Type B pancreatic cell (in vitro differentiated cells): ENCODE results near the gene GSTP1. TPM values are rescaled to one million over a fixed set of nuclear protein-coding genes. Genes with fewer than 3 reads are reported as not detected.
A peak's percentile ranks its signal among the peaks of the same experiment; 100 is the strongest.

Source experiments
- DNase-seq: peaks from one replicate; pipeline ENCODE4 v3.0.0; 2021; ENCODE audit warnings: mixed read lengths; ENCODE audit not compliant: unreplicated experiment; ENCODE audit errors: extremely low spot score
- H3K27ac Mint-ChIP-seq: 2 replicates; pipeline ENCODE4 v1.8.0; 2021; ENCODE audit warnings: mild to moderate bottlenecking, mixed read lengths
- H3K27me3 Mint-ChIP-seq: 2 replicates; pipeline ENCODE4 v1.8.0; 2021; ENCODE audit warnings: mixed read lengths
- H3K36me3 Mint-ChIP-seq: 2 replicates; pipeline ENCODE4 v1.8.0; 2021; ENCODE audit warnings: mixed read lengths
- H3K4me1 Mint-ChIP-seq: one replicate; pipeline ENCODE4 v1.8.0; 2021; ENCODE audit warnings: mixed read lengths; ENCODE audit not compliant: unreplicated experiment
- H3K4me3 Mint-ChIP-seq: 2 replicates; pipeline ENCODE4 v1.8.0; 2021; ENCODE audit warnings: mild to moderate bottlenecking, mixed read lengths
- H3K9me3 Mint-ChIP-seq: 2 replicates; pipeline ENCODE4 v1.8.0; 2021; ENCODE audit warnings: mixed read lengths
- total RNA-seq: library from RNA; stranded (reverse); gene quantifications from 2 replicates; pipeline ENCODE4 v1.2.1, GENCODE V29; 2021; ENCODE audit warnings: low replicate concordance
- TF ChIP-seq, protein P1 (sequence below): fragments of 200-600 bp; sonication (generic); conservative IDR thresholded peaks from 2 replicates; pipeline ENCODE4 v1.5.0; 2021; ENCODE audit warnings: antibody characterized with exemption, mild to moderate bottlenecking

The GSTP1 gene
- total RNA-seq, 1 donor from 2014 or later: 1,009 TPM

DNA sequence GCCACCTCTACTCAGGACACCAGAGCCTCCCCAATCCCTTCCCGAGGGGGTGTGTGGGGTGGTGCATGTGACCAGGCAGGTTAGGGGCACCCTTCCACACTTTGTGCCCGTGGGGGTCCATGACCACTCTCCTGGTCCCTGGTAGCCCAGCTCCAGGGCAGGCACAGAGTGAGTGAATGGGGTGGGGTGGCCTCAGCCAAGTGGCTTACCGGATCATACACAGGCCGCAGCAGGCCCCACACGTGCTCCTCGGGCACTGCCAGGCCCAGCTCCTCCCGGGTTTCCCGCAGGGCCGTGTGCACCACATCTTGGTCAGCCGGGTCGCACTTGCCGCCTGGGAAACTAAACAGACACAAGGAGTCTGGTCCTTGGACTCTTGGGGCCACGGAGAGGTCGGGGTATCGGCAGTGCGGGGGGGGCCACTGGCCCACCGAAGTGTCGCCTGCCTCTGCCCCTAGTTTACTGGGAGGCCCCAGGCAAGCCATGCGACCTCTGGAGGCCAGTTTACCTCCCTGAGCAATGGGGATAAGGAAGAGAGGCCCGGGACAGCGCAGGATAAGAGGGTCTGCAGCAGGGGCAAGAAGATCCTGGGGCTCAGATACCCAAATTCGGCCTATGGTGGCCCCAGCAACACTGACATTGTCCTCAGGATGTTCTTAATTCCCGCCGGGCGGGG is 45.2 kb downstream of the GSTP1 start:
- peak overlapping the region; percentile 41 for H3K27ac Mint-ChIP-seq
- no peaks in the 10 kb centered on the region for H3K9me3 Mint-ChIP-seq
- peak overlapping the region; percentile 71 for H3K4me3 Mint-ChIP-seq
- no peak for DNase-seq
- no peaks in the 10 kb centered on the region for H3K4me1 Mint-ChIP-seq
- H3K27me3 Mint-ChIP-seq: peaks cover 2% of the 10 kb centered on the region
- no peaks in the 10 kb centered on the region for H3K36me3 Mint-ChIP-seq
- TF ChIP-seq, protein P1, sequence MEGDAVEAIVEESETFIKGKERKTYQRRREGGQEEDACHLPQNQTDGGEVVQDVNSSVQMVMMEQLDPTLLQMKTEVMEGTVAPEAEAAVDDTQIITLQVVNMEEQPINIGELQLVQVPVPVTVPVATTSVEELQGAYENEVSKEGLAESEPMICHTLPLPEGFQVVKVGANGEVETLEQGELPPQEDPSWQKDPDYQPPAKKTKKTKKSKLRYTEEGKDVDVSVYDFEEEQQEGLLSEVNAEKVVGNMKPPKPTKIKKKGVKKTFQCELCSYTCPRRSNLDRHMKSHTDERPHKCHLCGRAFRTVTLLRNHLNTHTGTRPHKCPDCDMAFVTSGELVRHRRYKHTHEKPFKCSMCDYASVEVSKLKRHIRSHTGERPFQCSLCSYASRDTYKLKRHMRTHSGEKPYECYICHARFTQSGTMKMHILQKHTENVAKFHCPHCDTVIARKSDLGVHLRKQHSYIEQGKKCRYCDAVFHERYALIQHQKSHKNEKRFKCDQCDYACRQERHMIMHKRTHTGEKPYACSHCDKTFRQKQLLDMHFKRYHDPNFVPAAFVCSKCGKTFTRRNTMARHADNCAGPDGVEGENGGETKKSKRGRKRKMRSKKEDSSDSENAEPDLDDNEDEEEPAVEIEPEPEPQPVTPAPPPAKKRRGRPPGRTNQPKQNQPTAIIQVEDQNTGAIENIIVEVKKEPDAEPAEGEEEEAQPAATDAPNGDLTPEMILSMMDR: no peak

DNA sequence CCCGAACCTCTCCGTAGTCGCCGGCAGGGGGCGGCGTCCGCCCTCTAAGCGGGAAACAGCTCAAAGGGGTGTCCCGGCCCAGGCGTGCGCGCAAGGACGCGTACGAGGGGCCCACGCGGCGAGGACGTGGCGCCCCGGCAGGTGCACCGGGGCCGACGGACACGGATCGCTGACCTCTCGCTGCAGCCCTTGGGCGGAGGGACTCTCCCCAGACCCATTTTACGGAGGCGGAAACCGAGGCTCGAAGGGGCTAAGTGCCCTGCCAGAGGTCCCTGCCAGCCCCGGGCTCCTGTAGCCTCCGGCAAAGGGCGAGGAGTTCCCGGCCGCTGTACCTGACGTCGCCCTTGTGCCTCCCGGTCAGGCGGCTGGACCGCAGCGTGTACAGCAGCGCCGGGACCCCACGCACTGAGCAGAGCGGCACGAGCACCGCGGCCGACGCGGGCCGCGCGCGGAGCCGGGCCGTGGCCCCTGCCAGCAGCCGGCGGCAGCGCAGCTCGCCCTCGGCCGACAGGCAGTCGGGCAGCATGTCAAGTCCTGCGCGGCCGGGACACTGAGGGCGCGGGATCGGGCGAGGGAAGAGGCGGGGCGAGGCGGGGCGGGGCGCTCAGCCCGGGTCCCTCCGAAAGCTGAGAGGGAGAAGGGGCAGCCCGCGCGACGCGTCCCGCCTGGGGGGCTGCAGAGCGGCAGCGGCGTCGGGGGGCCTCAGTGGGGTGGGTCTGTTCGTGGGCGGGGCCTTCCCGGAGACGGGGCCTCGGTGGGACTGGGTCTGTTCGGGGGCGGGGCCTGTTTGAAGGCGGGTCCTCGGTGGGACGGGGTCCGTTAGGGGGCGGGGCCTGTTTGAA is 46.0 kb downstream of the GSTP1 start, which contains the start of gene NUDT8:
NUDT8 (minus strand) TSS at position 552 of the 842 bp plus-strand sequence; CDS start at position 526, 26 bp downstream.
- TF ChIP-seq, protein P1: peak; percentile 96
- no peaks in the 10 kb centered on the region for H3K9me3 Mint-ChIP-seq
- H3K4me3 Mint-ChIP-seq: peak within 1 kb of the TSS; percentile 89

DNA sequence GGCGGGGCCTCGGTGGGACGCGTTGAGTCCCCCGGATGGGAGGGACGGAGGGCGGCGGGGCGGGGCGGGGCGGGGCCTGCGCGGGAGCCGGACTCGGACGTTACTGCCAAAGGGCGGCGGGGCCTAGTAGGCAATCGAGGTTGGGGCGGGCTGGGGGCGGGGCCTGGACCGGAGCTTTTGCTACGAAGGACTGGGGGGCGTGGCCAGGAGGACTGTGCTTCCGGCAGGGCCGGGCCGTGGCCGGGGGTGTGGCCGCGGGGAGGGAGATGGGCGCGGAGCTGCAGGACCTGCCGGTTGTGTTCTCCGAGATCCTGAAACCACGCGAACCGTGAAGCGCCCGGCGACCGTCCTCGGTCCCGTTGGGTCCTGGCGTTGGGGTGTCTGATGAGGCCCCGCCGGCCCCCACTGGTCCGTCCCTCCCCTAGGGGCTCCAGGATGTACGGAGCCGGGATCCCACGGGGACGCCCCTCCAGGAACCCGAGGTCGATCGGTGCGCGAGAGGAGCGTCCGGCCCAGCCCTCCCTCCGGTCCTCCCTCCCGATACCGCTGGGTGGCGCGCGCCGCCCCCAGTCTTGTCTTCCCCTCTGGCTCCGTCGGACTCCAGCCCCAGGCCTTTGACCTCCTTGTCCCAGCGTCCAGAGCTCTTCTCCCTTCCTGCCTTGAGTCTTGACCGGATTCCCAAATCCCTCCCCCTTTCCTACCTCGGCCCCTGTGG is 46.8 kb downstream of the GSTP1 start:
- peak; percentile 99 for DNase-seq
- H3K9me3 Mint-ChIP-seq: no peaks in the 10 kb centered on the region
- H3K4me1 Mint-ChIP-seq: no peaks in the 10 kb centered on the region
- TF ChIP-seq, protein P1: peak; percentile 86
- peak overlapping the region; percentile 89 for H3K27ac Mint-ChIP-seq
- no peaks in the 10 kb centered on the region for H3K36me3 Mint-ChIP-seq
- peak overlapping the region; percentile 89 for H3K4me3 Mint-ChIP-seq
- H3K27me3 Mint-ChIP-seq: no peaks in the 10 kb centered on the region

More for the DNA sequence above, 46.0 kb downstream of the GSTP1 start, which contains the start of gene NUDT8:
- DNase-seq: no peak
- no peaks in the 10 kb centered on the region for H3K4me1 Mint-ChIP-seq
- peak within 1 kb of the TSS; percentile 89 for H3K27ac Mint-ChIP-seq
- no peaks in the 10 kb centered on the region for H3K27me3 Mint-ChIP-seq
- H3K36me3 Mint-ChIP-seq: no peaks in the 10 kb centered on the region

DNA sequence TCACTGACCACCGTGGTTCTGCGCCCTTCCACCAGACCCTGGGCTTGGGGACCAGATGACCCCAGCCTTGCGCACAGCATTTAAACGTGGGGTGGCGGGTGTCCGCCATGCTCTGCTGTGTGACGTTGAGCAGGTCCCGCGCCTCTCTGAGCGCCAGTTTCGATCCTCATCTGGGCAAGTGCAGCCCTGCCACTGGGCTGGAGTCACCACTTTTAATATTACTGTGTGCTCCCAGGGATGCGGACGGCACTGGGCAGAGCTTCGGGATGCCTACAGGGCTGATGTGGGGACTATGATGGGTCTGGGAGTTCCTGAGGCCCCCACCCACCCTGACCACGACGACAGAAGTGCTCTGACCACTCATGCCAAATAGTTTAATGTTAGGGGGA is 47.3 kb downstream of the GSTP1 start:
- no peak for DNase-seq
- Mint-ChIP-seq H3K27me3 (no peaks in the 10 kb centered on the region), H3K9me3 (no peaks in the 10 kb centered on the region), H3K36me3 (no peaks in the 10 kb centered on the region), H3K4me1 (no peaks in the 10 kb centered on the region), H3K4me3 (peak overlapping the region; percentile 89), H3K27ac (peak overlapping the region; percentile 89)
- TF ChIP-seq, protein P1: peak; percentile 12

DNA sequence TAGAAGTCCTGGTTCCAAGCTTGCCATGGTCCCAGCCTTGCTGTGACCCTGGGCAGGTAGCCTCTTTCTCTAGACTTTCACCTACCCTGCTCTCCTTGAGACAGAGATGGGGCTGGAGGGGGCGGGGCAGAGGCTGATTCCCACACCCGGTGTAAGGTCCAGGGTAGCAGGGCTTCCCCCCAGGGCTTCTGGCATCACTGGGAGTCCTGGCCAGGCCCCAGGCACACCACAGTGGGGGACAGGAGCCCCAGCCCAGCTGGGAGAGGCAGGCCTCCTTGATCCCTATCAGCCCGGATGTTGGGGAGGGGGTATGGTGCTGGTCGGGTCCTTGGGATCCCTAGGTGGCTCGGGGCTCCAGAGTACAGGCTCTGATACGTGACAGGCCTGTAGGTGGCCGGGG is 47.8 kb downstream of the GSTP1 start:
- Mint-ChIP-seq H3K4me1 (no peaks in the 10 kb centered on the region), H3K27ac (peak overlapping the region; percentile 89), H3K36me3 (no peaks in the 10 kb centered on the region), H3K4me3 (peak overlapping the region; percentile 89), H3K9me3 (no peaks in the 10 kb centered on the region), H3K27me3 (no peaks in the 10 kb centered on the region)
- no peak for DNase-seq
- TF ChIP-seq, protein P1: no peak
